ENCODE measurements around the gene PRKCE.

The PRKCE gene

GRCh38 chr2:46041434-46041833, 390.0 kb downstream of the PRKCE start:
- H3K4ac ChIP-seq (ENCODE audit: low read depth, low read length) = no peak overlapping the region
- no peaks in the 10 kb centered on the region for H3K4me1 ChIP-seq (ENCODE audit: control insufficient read depth, low read depth, low read length)
- no peaks in the 10 kb centered on the region for H3K79me2 ChIP-seq (ENCODE audit: control insufficient read depth, insufficient read depth, low read length)
- no peak overlapping the region for H3K23ac ChIP-seq (ENCODE audit: low read length)
- H3K36me3 ChIP-seq (ENCODE audit: control insufficient read depth, insufficient read depth, low read length) = no peaks in the 10 kb centered on the region
- no peak overlapping the region for H4K8ac ChIP-seq (ENCODE audit: low read depth, low read length)
- H3K27ac ChIP-seq (ENCODE audit: low read depth, low read length) = no peak overlapping the region
- no peaks in the 10 kb centered on the region for H3K79me1 ChIP-seq (ENCODE audit: low read length)
- H3K27me3 ChIP-seq (ENCODE audit: insufficient read depth, low read length, poor library complexity) = no peaks in the 10 kb centered on the region
- no peak overlapping the region for H4K5ac ChIP-seq (ENCODE audit: low read length)
- H2BK5ac ChIP-seq (ENCODE audit: low read length) = no peak overlapping the region
- no peak overlapping the region for H2BK15ac ChIP-seq (replicated peaks; ENCODE audit: low read depth)
- no CpG with 5 or more reads among the region's 2 CpGs for WGBS (ENCODE audit: extremely low coverage, insufficient coverage, low lambda C conversion rate)
- H2BK120ac ChIP-seq (ENCODE audit: low read depth, low read length) = no peak overlapping the region
- DNase-seq = no peak
- no peak overlapping the region for H3K56ac ChIP-seq (ENCODE audit: low read length)
- H3K4me3 ChIP-seq (ENCODE audit: low read length) = no peak overlapping the region
- H3K18ac ChIP-seq (ENCODE audit: low read length) = no peak overlapping the region
- no peak overlapping the region for H2AK5ac ChIP-seq (ENCODE audit: low read length)
- no peak overlapping the region for H3K9ac ChIP-seq (ENCODE audit: low read length)
- H3K4me2 ChIP-seq (ENCODE audit: low read length) = no peak overlapping the region

GRCh38 chr2:46042207-46042637, 390.7 kb downstream of the PRKCE start:
- Histone ChIP-seq H2BK15ac (replicated peaks; ENCODE audit: low read depth) (no peak overlapping the region), H3K79me1 (ENCODE audit: low read length) (no peaks in the 10 kb centered on the region), H3K4me2 (ENCODE audit: low read length) (no peak overlapping the region), H3K27me3 (ENCODE audit: insufficient read depth, low read length, poor library complexity) (no peaks in the 10 kb centered on the region), H3K23ac (ENCODE audit: low read length) (no peak overlapping the region), H4K8ac (ENCODE audit: low read depth, low read length) (no peak overlapping the region), H3K4ac (ENCODE audit: low read depth, low read length) (no peak overlapping the region), H2BK120ac (ENCODE audit: low read depth, low read length) (no peak overlapping the region), H3K4me1 (ENCODE audit: control insufficient read depth, low read depth, low read length) (no peaks in the 10 kb centered on the region), H3K27ac (ENCODE audit: low read depth, low read length) (no peak overlapping the region), H3K4me3 (ENCODE audit: low read length) (no peak overlapping the region), H3K36me3 (ENCODE audit: control insufficient read depth, insufficient read depth, low read length) (no peaks in the 10 kb centered on the region), H4K5ac (ENCODE audit: low read length) (no peak overlapping the region), H2BK5ac (ENCODE audit: low read length) (no peak overlapping the region), H3K18ac (ENCODE audit: low read length) (no peak overlapping the region), H3K79me2 (ENCODE audit: control insufficient read depth, insufficient read depth, low read length) (no peaks in the 10 kb centered on the region), H3K9ac (ENCODE audit: low read length) (no peak overlapping the region), H3K56ac (ENCODE audit: low read length) (no peak overlapping the region), H2AK5ac (ENCODE audit: low read length) (no peak overlapping the region)
- WGBS (ENCODE audit: extremely low coverage, insufficient coverage, low lambda C conversion rate) = no CpG with 5 or more reads among the region's 4 CpGs
- DNase-seq = no peak

- Histone ChIP-seq H3K27me3 (ENCODE audit: insufficient read depth, low read length, poor library complexity) (no peaks in the 10 kb centered on the region), H3K23ac (ENCODE audit: low read length) (no peak overlapping the region), H3K18ac (ENCODE audit: low read length) (no peak overlapping the region), H4K5ac (ENCODE audit: low read length) (no peak overlapping the region), H2AK5ac (ENCODE audit: low read length) (no peak overlapping the region), H3K56ac (ENCODE audit: low read length) (no peak overlapping the region), H3K36me3 (ENCODE audit: control insufficient read depth, insufficient read depth, low read length) (no peaks in the 10 kb centered on the region), H3K4ac (ENCODE audit: low read depth, low read length) (no peak overlapping the region), H3K27ac (ENCODE audit: low read depth, low read length) (no peak overlapping the region), H2BK5ac (ENCODE audit: low read length) (no peak overlapping the region), H3K4me3 (ENCODE audit: low read length) (no peak overlapping the region), H3K4me1 (ENCODE audit: control insufficient read depth, low read depth, low read length) (no peaks in the 10 kb centered on the region), H3K9ac (ENCODE audit: low read length) (no peak overlapping the region), H3K79me2 (ENCODE audit: control insufficient read depth, insufficient read depth, low read length) (no peaks in the 10 kb centered on the region), H3K79me1 (ENCODE audit: low read length) (no peaks in the 10 kb centered on the region), H4K8ac (ENCODE audit: low read depth, low read length) (no peak overlapping the region), H2BK15ac (replicated peaks; ENCODE audit: low read depth) (no peak overlapping the region), H2BK120ac (ENCODE audit: low read depth, low read length) (no peak overlapping the region), H3K4me2 (ENCODE audit: low read length) (no peak overlapping the region)
- no CpG with 5 or more reads among the region's 3 CpGs for WGBS (ENCODE audit: extremely low coverage, insufficient coverage, low lambda C conversion rate)
- DNase-seq = no peak
Observed at GRCh38 chr2:46042711-46043110, 391.2 kb downstream of the PRKCE start.

- Histone ChIP-seq H3K18ac (ENCODE audit: low read length) (no peak overlapping the region), H2AK5ac (ENCODE audit: low read length) (no peak overlapping the region), H3K27me3 (ENCODE audit: insufficient read depth, low read length, poor library complexity) (no peaks in the 10 kb centered on the region), H3K23ac (ENCODE audit: low read length) (no peak overlapping the region), H3K4me3 (ENCODE audit: low read length) (no peak overlapping the region), H3K56ac (ENCODE audit: low read length) (no peak overlapping the region), H3K79me2 (ENCODE audit: control insufficient read depth, insufficient read depth, low read length) (no peaks in the 10 kb centered on the region), H3K27ac (ENCODE audit: low read depth, low read length) (no peak overlapping the region), H3K4me1 (ENCODE audit: control insufficient read depth, low read depth, low read length) (no peaks in the 10 kb centered on the region), H4K8ac (ENCODE audit: low read depth, low read length) (no peak overlapping the region), H4K5ac (ENCODE audit: low read length) (no peak overlapping the region), H3K4me2 (ENCODE audit: low read length) (no peak overlapping the region), H2BK120ac (ENCODE audit: low read depth, low read length) (no peak overlapping the region), H3K4ac (ENCODE audit: low read depth, low read length) (no peak overlapping the region), H3K36me3 (ENCODE audit: control insufficient read depth, insufficient read depth, low read length) (no peaks in the 10 kb centered on the region), H3K9ac (ENCODE audit: low read length) (no peak overlapping the region), H2BK5ac (ENCODE audit: low read length) (no peak overlapping the region), H2BK15ac (replicated peaks; ENCODE audit: low read depth) (no peak overlapping the region), H3K79me1 (ENCODE audit: low read length) (no peaks in the 10 kb centered on the region)
- peak; percentile 31 for DNase-seq
Observed at GRCh38 chr2:46045888-46046287, 394.4 kb downstream of the PRKCE start.

GRCh38 chr2:46047290-46047689, 395.8 kb downstream of the PRKCE start:
- Histone ChIP-seq H3K27me3 (ENCODE audit: insufficient read depth, low read length, poor library complexity) (no peaks in the 10 kb centered on the region), H2BK120ac (ENCODE audit: low read depth, low read length) (no peak overlapping the region), H3K56ac (ENCODE audit: low read length) (no peak overlapping the region), H3K23ac (ENCODE audit: low read length) (no peak overlapping the region), H3K18ac (ENCODE audit: low read length) (no peak overlapping the region), H2AK5ac (ENCODE audit: low read length) (no peak overlapping the region), H3K79me1 (ENCODE audit: low read length) (no peaks in the 10 kb centered on the region), H3K4me2 (ENCODE audit: low read length) (no peak overlapping the region), H3K27ac (ENCODE audit: low read depth, low read length) (no peak overlapping the region), H4K8ac (ENCODE audit: low read depth, low read length) (no peak overlapping the region), H3K9ac (ENCODE audit: low read length) (no peak overlapping the region), H4K5ac (ENCODE audit: low read length) (no peak overlapping the region), H3K4me1 (ENCODE audit: control insufficient read depth, low read depth, low read length) (no peaks in the 10 kb centered on the region), H2BK5ac (ENCODE audit: low read length) (no peak overlapping the region), H3K4me3 (ENCODE audit: low read length) (no peak overlapping the region), H2BK15ac (replicated peaks; ENCODE audit: low read depth) (no peak overlapping the region), H3K36me3 (ENCODE audit: control insufficient read depth, insufficient read depth, low read length) (no peaks in the 10 kb centered on the region), H3K79me2 (ENCODE audit: control insufficient read depth, insufficient read depth, low read length) (no peaks in the 10 kb centered on the region), H3K4ac (ENCODE audit: low read depth, low read length) (no peak overlapping the region)
- DNase-seq = no peak
- WGBS (ENCODE audit: extremely low coverage, insufficient coverage, low lambda C conversion rate) = no CpG with 5 or more reads among the region's 5 CpGs

- Histone ChIP-seq H2BK15ac (replicated peaks; ENCODE audit: low read depth) (no peak overlapping the region), H3K4me3 (ENCODE audit: low read length) (no peak overlapping the region), H3K9ac (ENCODE audit: low read length) (no peak overlapping the region), H3K27ac (ENCODE audit: low read depth, low read length) (no peak overlapping the region), H3K18ac (ENCODE audit: low read length) (no peak overlapping the region), H3K4me1 (ENCODE audit: control insufficient read depth, low read depth, low read length) (no peaks in the 10 kb centered on the region), H3K4ac (ENCODE audit: low read depth, low read length) (no peak overlapping the region), H3K23ac (ENCODE audit: low read length) (no peak overlapping the region), H3K79me2 (ENCODE audit: control insufficient read depth, insufficient read depth, low read length) (no peaks in the 10 kb centered on the region), H3K36me3 (ENCODE audit: control insufficient read depth, insufficient read depth, low read length) (no peaks in the 10 kb centered on the region), H4K8ac (ENCODE audit: low read depth, low read length) (no peak overlapping the region), H3K79me1 (ENCODE audit: low read length) (no peaks in the 10 kb centered on the region), H2AK5ac (ENCODE audit: low read length) (no peak overlapping the region), H3K27me3 (ENCODE audit: insufficient read depth, low read length, poor library complexity) (no peaks in the 10 kb centered on the region), H2BK120ac (ENCODE audit: low read depth, low read length) (no peak overlapping the region), H3K4me2 (ENCODE audit: low read length) (no peak overlapping the region), H3K56ac (ENCODE audit: low read length) (no peak overlapping the region), H4K5ac (ENCODE audit: low read length) (no peak overlapping the region), H2BK5ac (ENCODE audit: low read length) (no peak overlapping the region)
- no CpG with 5 or more reads among the region's 2 CpGs for WGBS (ENCODE audit: extremely low coverage, insufficient coverage, low lambda C conversion rate)
- DNase-seq = no peak
Observed at GRCh38 chr2:46048693-46049092, 397.2 kb downstream of the PRKCE start.
